SKM-1 (cell line): ENCODE results near the gene TOMT.

Experiments used
- DNase-seq: peaks from one replicate; lab custom pipeline; 2025; ENCODE audit not compliant: unreplicated experiment; lab: John Stamatoyannopoulos, UW

TOMT gene

DNA sequence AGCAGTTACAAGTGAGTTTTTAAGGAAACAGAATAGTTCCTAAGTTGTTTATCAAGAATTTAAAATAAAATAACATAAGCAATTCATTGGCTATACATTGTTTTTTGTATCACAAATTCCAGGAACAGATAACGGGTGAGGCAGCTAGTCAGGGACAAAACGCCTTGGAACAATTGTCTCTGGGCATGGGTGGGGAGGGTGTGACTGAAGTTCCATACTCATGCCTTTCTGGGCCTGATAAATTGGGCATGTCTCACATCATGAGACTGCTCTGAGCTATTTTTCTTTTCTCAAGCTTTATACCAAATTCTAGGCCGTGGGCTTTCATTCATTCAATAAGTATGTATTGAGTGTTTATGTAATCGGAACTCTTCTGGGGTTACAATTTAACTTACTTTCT lies 51.4 kb downstream of the TOMT start:
- DNase-seq, result no peak
